Fibroblast of villous mesenchyme (primary cell): ENCODE data around the gene CPNE5. TPM values are rescaled to one million over a fixed set of nuclear protein-coding genes. Genes with fewer than 3 reads are reported as not detected.
"Not testable (repeated sequence)": the region's sequence is repeated elsewhere in the genome, so short reads cannot be mapped to it uniquely, and the experiment has no call there.

ENCODE experiments used
- DNase-seq: peaks from one replicate; pipeline ENCODE4 v3.0.0-alpha.2; 2010; ENCODE audit warnings: low read depth
- H3K4me3 ChIP-seq: 2 replicates; pipeline ENCODE4 v1.5.1; 2011; ENCODE audit warnings: low read depth, mild to moderate bottlenecking, low read length
- CTCF ChIP-seq: IDR thresholded peaks from 2 replicates; pipeline ENCODE4 v1.5.1; 2012; ENCODE audit warnings: low read depth, mild to moderate bottlenecking, low read length; ENCODE audit not compliant: insufficient read depth
- total RNA-seq: library from RNA; depleted of rRNA; stranded (reverse); fragments of >200 nt; gene quantifications from 2 replicates; pipeline ENCODE4 v1.2.3, GENCODE V29; 2012

Gene CPNE5
- total RNA-seq, 1 donor, result under 0.01 TPM

DNA sequence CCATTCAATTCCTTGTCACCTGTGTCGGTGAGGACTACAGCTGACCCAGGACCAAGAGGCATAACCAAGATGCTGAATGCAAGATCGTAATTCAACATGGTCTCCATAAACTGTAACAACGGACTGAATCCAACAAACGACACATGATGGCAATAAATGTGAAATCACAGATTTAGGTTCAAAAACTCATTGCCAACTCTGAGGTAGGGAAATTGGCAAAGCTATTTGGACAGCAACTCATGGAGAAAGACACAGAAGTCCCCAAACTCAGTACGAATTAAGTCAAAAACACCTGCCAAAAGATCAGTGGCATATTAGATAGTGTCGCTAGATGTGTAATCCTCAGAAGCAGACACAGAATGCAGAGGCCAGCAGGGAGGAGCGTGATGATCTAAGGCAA is 25.0 kb downstream of the CPNE5 start:
- no peak for DNase-seq
- no peak overlapping the region for H3K4me3 ChIP-seq
- no peak for TF ChIP-seq CTCF

GRCh38 chr6:36813526-36813925 is 25.7 kb downstream of the CPNE5 start:
- no peak for TF ChIP-seq CTCF
- H3K4me3 ChIP-seq, result no peak overlapping the region
- no peak for DNase-seq

DNA sequence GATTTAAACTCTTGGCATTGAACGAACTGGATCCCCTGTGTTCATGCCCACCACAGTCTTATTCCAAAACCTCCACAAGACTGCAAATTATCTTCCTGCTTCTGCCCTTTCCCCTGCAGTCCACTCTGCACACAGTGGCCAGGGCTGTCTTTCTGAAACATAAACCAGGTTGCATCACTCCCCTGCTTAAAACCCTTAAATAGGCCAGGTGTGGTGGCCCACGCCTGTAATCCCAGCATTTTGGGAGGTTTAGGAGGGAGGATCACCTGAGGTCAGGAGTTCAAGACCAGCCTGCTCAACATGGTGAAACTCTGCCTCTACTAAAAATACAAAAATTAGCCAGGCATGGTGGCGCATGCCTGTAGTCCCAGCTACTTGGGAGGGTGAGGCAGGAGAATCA is 26.2 kb downstream of the CPNE5 start:
- not testable (repeated sequence) for DNase-seq, H3K4me3 ChIP-seq

GRCh38 chr6:36809941-36810803 is 29.1 kb downstream of the CPNE5 start:
- no peak for DNase-seq
- no peak for TF ChIP-seq CTCF
- no peak overlapping the region for H3K4me3 ChIP-seq

DNA sequence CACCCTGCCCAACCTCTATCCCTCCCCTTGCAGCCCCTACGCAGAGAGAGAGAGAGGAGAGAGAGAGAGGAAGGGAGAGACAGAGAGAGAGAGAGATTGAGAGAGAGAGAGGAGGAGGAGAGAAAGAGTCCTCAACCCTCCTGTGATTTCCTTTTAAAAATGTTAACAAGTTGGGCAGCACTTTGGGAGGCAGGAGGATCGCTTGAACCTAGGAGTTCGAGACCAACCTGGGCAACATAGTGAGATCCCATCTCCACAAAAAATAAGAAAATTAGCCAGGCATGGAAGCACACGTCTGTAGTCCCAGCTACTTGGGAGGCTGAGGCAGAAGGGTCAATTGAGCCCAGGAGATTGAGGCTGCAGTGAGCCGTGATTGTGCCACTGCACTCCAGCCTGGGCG is 30.1 kb downstream of the CPNE5 start:
- H3K4me3 ChIP-seq, result no peak overlapping the region
- DNase-seq, result no peak
- no peak for TF ChIP-seq CTCF

DNA sequence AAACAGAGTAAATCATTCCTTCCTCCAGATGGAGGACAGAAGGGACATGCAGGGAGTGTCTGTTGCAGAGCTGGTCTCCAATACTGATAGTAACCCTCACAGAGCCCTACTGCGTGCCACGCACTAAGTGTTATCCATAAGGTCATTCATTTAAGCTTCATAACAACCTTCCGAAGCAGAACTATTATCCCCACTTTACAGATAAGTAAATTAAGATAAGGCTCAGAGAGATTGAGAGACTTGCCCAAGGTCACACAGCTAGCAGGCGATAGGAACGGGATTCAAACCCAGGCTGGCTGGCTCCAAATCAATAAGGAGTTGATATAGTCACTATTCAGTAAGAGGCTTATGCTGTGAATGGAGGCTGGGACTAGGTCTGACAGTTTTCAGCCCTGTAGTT is 30.6 kb downstream of the CPNE5 start:
- DNase-seq, result no peak
- H3K4me3 ChIP-seq, result no peak overlapping the region
- TF ChIP-seq CTCF, result no peak

DNA sequence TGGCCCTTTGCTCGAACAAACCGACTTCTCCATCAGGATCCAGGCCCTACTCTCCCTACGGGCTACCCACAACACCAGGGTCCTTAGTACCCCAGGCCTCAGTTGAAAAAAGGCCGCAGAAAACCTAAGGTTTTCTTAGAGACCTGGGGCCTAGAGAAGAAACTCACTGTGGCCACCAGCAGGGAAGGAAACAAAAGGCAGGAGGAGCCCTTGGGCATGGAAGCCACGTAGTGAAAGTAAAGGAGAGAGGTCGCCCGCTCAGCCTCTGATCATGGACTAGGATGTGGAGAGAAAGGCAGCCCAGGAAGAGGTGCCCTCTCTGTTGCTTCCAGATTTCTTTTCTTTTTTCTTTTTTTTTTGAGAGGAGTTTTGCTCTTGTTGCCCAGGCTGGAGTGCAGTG is 31.5 kb downstream of the CPNE5 start:
- TF ChIP-seq CTCF, result no peak
- no peak for DNase-seq
- H3K4me3 ChIP-seq, result no peak overlapping the region
